T47D (cell line): Measurements from ENCODE around the gene RNPEPL1.
"Not testable (repeated sequence)": the region's sequence is repeated elsewhere in the genome, so short reads cannot be mapped to it uniquely, and the experiment has no call there.

Experiments used
- DNase-seq, 2 experiments: peaks; one replicate each; pipeline versions ENCODE4 v3.0.0 to v3.0.0-alpha.2; 2011 to 2012; ENCODE audit warnings: low read depth in 1 of 2, low spot score in 1 of 2
- JUND ChIP-seq: IDR thresholded peaks from 2 replicates; pipeline ENCODE4 v1.6.1; 2012; ENCODE audit warnings: low read depth
- in situ Hi-C: cut with HindIII; loops from 2 replicates; pipeline ENCODE4 v1.10.0; 2016; ENCODE audit warnings: low sequenced_read_pairs, low pct_unique_long_range_greater_than_20kb

Gene RNPEPL1

DNA sequence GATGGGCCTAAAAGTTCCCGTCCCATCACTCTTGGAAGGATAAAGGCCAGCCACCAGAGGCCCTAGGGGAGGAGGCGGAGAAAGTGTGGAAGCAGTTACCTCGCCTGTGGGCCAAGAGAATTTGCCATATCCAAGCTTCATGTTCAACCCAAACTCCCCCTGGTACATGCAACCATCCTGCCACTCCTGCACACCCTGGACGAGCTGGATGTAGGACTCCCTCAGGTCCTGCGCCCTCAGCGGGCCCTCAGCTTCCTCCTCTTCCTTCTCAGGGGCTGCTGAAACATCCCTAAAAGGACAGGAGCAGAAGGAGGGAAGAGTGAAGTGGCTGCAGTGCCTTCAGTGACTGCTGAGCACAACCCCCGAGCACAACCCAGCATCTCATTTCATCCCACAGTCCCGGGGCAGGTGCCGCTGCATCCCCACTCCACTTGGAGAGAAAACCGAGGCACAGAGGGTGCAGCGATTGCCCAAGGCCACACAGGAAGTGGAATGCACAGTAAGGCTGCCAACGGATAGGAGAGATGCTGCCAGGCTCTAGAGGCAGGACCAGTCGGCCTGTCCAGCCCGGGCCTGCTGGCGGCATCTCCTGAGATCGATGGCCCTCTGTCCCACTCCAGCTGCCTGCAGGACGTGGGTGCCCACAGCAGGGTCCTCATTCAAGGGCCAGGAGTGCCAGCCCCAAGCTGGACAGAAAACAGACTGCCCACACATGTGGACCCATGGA, 13.4 kb upstream of the RNPEPL1 start:
- TF ChIP-seq JUND, result no peak
- no peak for DNase-seq
- in situ Hi-C loops, result no loop called here

DNA sequence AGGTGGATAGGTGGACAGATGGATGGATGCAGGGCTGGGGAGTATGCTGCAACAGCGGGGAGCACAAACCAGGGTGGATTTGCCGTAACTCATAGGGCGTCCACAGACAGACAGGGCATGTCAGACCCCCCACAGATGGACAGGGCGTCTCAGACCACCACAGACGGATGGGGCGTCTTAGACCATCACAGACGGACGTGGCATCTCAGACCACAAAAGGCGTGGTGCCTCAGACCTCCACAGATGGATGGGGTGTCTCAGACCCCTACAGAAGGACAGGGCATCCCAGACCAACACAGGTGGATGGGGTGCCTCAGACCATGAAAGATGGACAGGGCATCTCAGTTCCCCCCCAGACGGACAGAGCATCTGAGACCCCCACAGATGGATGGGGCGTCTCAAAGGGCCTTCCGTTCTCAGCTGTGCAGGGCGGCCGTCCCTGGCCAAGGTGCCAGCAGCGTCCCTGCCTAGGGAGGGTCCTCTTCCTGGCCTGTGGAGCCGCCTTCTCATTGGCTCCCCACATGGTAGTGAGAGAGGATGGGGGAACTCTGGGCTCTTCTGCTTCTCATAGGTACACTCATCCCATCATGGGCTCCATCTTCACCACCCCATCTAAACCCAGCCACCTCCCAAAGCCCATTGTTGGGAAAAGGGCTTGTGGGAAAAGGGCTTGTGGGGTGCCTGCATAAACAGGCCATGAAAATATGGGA, 12.6 kb upstream of the RNPEPL1 start:
- in situ Hi-C loops, result no loop called here
- TF ChIP-seq JUND, result no peak
- no peak for DNase-seq

DNA sequence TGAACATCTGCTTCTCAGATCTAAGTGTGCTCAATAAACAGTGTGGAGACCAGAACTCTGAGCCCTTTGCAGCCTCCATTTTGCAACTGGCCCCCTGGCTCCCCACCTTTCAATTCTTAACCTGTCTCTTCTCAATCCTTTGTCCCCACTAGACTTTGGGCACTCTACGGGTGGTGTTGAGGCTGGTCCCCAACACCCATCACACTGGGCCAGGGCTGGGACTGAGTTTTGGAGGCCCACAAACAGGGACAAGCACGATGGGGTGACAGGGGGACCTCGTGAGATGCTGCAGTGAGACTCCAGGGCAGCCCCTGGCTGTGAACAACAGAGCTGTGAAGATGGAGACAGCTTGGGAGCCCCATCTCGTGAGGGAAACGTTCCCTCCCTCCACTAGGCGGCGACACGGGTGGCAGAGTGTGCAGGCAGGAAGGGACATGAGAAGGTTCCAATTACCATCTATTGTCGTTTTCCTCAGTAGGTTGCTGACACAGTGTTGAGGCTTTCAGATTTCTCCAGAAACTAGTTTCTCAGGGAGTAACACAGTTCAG, 11.7 kb upstream of the RNPEPL1 start:
- TF ChIP-seq JUND, result no peak
- peak; percentile 41 to 66 for DNase-seq
- in situ Hi-C loops, result no loop called here

DNA sequence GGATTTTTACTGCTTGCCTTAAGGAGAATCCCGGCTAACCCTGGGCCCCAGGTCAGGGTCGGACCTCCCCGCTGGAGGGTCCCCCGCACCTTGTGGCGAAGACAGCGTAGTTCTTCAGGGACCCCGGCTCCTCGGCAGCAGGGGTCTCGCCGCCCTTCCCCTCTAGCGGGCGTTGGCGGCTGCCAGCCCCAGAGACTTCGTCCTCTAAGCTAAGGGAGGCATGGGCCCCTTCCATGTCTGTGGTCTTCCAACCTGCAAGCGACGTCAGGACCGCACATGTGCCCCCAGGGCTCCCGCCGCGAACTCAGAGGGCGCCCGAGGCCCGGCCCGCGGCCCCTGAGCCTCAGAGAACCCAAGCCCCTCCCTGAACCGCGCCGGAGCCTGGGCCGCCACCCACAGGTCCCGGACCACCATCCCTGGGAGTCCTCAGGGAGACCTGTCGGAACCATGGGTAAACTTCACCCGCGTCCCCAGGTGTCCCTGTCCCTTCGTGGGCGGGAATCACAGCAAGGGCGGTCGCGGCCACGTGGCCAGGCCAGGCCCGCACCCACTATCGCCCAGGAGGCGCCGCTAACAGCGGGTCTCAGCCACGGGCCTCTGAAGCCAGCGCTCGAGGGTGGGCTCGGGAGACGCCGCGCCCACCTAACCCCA, 11.1 kb upstream of the RNPEPL1 start:
- DNase-seq, result no peak
- TF ChIP-seq JUND, result no peak
- in situ Hi-C loops, result no loop called here

DNA sequence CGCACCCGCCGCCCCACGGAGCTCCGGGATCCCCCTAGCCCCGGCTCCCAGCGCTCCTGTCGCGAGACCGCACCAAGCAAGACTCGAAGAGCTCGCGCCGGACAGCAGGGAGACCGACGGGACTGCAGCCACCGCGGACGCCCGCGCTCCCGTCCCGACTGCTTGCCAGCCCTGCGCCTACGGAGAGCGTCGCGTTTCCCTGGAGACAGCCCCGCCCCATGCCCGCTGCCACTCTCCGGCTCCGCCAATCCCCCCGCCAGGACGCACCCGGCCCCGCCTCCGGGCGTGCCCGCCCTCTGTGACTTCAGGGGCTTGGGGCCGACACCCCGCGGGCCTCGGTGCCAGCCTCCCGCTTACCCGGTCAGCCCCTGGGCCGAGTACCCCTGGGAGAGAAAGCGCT, 10.5 kb upstream of the RNPEPL1 start, which contains the start of gene ANKMY1:
TSS of gene ANKMY1 (minus strand) at position 181 of the 400 bp plus-strand sequence. CDS start 653 bp downstream, outside the sequence.
- in situ Hi-C loops, result no loop called here
- DNase-seq, result peak; percentile 79 to 93
- TF ChIP-seq JUND, result no peak

DNA sequence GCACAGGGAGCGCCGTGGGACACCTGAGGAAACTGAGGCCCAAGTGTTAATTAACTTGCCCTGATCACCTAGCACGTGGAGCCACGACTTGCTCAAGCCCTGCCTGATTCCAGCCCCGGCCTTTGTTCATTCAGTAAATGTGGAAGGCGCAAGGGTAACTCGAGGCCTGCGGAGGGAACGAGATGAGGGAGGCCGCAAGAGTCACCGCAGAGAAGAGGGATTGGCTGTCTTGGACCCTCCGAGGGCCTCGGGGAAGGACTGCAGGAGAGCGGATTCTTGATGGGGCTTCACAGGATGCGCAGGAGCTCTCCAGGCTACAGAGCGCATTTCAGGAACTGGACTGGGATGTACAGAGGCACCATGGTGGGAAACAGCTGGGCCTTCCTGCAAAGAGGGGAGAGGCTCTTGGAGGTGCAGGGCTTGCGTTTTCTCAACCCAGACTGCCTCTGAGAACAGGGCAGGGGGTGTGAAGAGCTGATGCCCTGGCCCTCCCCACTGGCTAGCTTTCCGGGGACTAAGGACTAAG, 10.0 kb upstream of the RNPEPL1 start:
- DNase-seq, result no peak
- in situ Hi-C loops, result no loop called here

DNA sequence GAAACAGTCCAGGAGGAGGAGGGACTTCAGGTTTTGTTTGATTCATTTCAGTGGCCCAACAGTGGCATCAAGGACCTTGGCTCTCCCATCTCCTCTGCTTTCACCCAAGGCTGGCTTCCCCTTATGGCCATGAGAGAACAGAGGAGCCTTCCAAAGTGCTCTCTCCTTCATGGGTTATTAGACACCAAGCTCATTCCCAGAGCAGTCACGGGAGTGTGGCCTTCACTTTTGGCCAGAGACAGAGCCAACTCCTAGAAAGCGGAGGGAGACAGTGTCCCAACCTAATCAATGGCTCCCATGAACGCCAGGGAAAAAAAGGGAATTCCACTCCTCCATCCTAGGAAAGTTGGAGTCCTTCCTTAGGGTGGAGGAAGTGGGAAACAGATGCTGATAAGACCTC, 9.0 kb upstream of the RNPEPL1 start:
- TF ChIP-seq JUND, result no peak
- in situ Hi-C loops, result no loop called here
- no peak for DNase-seq

More for the DNA sequence above, 10.0 kb upstream of the RNPEPL1 start:
- no peak for TF ChIP-seq JUND

DNA sequence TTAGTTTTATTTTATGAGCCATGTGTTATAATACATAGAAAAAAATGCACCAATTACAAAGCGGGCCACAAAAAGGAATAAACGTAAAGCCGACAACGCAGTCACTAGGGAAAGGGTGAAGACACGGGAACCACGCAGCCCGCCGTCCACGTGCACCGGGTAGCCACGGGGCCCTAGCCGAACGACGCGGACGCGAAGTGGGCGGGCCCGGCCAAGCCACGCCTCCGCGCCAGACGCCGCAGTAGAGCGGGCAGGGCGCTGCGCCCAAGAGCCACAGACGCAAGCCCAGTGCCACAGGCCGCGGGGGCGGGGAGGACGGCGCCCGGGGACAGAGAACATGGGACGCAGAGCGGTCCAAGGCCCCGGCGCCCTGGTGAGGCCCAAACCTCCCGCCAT, 8.2 kb upstream of the RNPEPL1 start, which contains the start of gene DUSP28:
TSS of gene DUSP28 (plus strand) at position 274 of the 396 bp plus-strand sequence. CDS start 328 bp downstream, outside the sequence.
- TF ChIP-seq JUND, result no peak
- in situ Hi-C loops, result no loop called here
- DNase-seq, result peak; percentile 78 to 90

DNA sequence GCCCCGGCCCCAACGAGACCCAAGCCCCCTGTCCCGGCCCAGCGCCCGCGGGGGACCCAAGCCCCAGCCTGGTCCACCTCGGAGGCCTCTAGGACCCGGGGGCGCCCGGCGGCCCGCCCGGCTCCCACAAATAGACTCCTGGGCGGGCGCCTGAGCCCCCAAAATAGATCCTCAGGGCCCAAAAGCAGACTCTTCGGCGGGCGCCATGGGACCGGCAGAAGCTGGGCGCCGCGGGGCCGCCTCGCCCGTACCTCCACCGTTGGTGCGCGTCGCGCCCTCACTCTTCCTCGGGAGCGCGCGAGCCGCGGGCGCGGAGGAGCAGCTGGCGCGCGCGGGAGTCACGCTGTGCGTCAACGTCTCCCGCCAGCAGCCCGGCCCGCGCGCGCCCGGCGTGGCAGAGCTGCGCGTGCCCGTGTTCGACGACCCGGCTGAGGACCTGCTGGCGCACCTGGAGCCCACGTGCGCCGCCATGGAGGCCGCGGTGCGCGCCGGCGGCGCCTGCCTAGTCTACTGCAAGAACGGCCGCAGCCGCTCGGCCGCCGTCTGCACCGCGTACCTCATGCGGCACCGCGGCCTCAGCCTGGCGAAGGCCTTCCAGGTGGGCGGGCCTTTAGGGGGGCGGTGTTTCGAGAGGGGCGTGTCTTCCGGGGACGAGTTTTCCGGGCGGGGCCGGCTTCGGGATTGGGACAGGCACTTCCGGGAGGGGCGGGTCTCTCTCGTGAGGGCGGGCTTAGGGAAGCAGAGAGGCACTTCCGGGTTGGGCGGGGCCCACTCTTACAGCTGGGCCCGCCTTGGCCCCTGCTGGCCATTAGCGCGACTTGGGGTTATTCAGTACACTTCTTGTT, 7.6 kb upstream of the RNPEPL1 start:
- in situ Hi-C loops, result no loop called here
- DNase-seq, result peak; percentile 66 to 97
- no peak for TF ChIP-seq JUND

DNA sequence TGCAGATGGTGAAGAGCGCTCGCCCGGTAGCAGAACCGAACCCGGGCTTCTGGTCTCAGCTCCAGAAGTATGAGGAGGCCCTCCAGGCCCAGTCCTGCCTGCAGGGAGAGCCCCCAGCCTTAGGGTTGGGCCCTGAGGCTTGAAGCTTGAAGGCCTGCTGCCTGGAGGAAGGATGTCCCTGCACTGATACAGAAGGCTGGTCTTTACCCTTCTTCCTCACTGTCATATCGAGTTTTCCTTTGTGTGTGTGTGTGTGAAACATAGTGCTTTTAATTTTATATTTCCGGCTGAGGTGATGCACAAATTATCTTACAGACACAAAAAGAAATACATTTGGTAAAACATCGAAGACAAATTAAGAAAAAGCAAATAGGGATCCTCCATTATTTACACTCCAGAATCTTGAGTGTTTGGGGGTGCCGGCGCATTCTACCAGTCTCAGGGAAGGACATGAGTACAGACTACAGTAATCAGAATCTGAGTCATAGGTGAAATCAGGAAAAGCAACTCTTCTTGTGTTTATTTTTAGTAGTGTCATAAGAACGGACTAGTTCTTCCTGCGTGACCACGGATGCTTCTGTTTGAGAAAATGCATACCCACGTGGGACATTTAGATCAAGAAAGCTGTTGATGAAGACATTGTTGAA, 6.8 kb upstream of the RNPEPL1 start:
- in situ Hi-C loops, result no loop called here
- peak in 1 of 2 experiments; percentile 74 for DNase-seq
- TF ChIP-seq JUND, result no peak

DNA sequence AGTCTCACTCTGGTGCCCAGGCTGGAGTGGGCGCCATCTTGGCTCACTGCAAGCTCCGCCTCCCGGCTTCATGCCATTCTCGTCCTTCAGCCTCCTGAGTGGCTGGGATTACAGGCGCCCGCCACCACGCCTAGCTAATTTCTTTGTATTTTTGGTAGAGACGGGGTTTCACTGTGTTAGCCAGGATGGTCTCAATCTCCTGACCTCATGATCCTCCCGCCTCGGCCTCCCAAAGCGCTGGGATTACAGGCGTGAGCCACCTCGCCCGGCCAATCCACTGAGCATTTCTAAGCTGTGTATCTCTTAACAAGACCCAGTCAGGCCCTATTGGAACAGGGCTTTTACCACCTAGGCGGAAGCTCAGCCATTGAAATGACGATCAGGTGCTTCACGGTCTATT, 5.1 kb upstream of the RNPEPL1 start:
- DNase-seq, in situ Hi-C loops: not testable (repeated sequence)
